HS-27A (cell line): ENCODE measurements around the gene NCLN.
"Not testable (repeated sequence)": the region's sequence is repeated elsewhere in the genome, so short reads cannot be mapped to it uniquely, and the experiment has no call there.

Experiments
- DNase-seq: peaks from one replicate; pipeline ENCODE4 v3.0.0-alpha.2; 2012; ENCODE audit warnings: low read depth, missing footprints

NCLN gene, protein sequence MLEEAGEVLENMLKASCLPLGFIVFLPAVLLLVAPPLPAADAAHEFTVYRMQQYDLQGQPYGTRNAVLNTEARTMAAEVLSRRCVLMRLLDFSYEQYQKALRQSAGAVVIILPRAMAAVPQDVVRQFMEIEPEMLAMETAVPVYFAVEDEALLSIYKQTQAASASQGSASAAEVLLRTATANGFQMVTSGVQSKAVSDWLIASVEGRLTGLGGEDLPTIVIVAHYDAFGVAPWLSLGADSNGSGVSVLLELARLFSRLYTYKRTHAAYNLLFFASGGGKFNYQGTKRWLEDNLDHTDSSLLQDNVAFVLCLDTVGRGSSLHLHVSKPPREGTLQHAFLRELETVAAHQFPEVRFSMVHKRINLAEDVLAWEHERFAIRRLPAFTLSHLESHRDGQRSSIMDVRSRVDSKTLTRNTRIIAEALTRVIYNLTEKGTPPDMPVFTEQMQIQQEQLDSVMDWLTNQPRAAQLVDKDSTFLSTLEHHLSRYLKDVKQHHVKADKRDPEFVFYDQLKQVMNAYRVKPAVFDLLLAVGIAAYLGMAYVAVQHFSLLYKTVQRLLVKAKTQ

GRCh38 chr19:3185461-3186159 lies at the start of gene NCLN:
Gene NCLN (plus strand): TSS chr19:3185930. CDS start chr19:3186031, 101 bp downstream.
- DNase-seq, result peak; percentile 92

DNA sequence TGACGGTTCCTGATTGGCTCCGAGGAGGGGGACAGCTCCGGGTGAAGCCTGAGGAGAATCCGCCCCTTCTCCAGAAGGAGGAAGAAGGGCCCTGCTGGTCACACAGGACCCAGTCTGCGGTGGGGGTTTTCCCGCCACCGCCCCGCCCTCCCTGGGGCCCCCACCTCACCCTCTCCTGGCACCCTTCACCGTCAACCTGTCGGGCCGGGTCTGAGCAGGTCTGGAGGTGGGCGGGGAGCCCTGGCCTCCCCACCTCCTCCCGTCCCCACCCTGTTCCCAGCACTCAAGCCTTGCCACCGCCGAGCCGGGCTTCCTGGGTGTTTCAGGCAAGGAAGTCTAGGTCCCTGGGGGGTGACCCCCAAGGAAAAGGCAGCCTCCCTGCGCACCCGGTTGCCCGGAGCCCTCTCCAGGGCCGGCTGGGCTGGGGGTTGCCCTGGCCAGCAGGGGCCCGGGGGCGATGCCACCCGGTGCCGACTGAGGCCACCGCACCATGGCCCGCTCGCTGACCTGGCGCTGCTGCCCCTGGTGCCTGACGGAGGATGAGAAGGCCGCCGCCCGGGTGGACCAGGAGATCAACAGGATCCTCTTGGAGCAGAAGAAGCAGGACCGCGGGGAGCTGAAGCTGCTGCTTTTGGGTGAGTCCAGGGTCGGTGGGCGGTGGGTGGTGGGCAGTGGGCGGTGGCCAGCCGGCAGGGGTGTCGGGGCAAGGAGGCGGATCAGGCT lies 49.6 kb upstream of the NCLN start, which contains the start of gene GNA15:
Gene GNA15, plus strand, starts transcription at position 73 of the 723 bp plus-strand sequence. Its CDS starts 418 bp downstream, at position 491.
- no peak for DNase-seq

DNA sequence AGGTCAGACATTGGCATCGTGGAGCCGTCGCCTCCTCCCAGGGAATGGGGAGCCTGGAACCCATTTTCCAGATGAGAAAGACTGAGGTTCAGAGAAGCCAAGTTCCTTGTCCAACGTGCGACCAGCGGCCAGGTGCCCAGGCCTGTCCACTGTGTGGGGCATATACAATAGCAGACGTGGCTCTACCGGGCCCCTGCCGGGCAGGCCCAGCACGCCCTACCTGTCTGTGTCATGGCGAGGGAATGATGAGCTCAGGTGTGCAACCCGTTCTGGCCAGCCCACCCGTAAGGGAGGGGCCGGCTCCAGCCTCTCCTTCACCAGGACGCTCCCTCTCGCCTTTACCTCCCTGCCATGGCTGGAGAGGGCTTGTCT lies 49.1 kb upstream of the NCLN start:
- DNase-seq, result no peak

DNA sequence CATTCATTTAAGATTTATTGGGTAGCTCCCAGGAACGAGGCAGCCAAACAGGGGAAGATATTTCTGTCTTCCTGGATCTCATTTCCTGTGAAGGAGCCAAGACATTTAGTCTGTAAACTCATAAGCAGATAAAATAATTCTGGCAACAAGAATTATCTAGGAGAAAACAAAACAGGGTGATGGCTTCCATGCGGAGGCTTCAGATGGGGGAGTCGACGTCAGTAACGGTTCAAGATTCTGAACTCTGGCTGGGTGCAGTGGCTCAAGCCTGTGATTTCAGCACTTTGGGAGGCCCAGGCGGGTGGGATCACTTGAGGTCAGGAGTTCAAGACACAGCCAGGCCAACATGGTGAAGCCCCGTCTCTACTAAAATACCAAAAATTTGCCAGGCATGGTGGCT lies 48.6 kb upstream of the NCLN start:
- no peak for DNase-seq

DNA sequence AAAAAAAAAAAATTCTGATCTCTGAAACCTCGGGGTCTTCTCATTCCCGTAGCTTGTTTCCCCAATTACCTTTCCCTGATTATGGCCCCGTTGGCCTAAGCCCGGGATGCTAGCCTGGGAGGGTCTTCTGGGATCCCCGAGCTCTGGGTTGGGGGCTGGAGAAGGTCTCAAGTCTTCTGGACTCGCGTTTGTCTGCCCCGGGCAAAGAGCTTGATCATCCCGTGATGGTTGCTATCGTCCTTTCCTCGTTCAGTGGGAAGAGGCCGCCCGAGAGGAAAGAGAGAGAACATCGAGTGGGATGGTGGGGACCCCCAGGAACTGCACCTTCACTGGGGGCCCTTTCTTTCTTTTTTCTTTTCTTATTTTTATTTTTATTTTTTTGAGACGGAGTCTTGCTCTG lies 47.5 kb upstream of the NCLN start:
- DNase-seq, result no peak

- no peak for DNase-seq
Observed at GRCh38 chr19:3140667-3141038, 45.1 kb upstream of the NCLN start.

DNA sequence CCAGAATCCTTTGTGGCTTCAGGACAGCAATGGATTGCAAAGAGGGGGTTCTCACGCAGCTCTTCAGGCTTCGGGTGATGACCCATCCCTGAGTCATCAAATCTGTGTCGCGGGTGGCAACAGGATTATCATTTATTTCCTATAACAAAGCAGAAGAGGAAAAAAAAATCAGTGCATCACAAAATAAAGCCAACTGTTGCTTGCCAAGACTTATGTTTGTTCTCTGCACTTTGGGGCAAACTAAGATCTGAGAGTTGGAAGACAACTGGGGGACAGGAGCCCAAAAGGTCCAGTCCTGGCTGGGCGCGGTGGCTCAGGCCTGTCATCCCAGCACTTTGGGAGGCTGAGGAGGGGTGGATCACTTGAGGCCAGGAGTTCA lies 43.4 kb upstream of the NCLN start:
- peak; percentile 80 for DNase-seq

- DNase-seq, result no peak
Observed at GRCh38 chr19:3142781-3143337, 42.9 kb upstream of the NCLN start.

DNA sequence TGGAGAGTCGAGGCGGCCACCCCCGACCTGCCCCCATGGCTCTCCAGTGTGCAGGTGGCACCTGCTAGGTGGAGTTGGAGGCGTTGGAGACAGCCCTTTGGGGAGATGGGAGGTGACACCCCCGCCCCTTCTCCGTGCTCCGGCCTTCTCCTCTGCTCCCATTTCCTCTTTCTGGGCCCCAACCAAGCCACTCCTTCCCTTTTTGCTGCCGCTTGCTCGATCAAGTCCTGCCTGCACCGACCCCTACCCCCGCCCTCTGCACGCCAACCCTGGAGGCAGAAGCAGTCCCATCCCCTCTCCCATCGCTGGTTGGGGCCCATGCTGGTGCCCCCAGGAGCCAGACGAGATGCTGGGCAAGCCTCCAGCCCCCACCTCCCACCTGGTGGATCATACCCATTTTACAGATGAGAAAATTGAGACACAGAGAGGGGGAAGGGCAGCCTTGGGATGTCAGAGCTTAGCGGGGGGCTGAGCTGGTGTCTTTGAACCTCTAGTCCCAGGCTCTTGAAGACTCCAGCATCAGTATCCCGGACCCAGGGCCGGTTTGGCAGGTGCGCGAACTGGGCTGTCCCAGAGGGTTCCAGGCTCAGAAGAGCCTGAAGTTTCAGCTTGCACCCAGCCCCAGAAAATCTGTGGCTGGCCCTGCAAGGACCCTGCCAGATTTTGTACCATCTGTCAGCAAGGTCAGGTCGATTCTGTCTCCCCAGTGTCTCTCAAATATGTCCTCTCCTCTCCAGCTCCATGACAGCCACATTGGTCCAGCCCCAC lies 39.6 kb upstream of the NCLN start:
- DNase-seq, result no peak

DNA sequence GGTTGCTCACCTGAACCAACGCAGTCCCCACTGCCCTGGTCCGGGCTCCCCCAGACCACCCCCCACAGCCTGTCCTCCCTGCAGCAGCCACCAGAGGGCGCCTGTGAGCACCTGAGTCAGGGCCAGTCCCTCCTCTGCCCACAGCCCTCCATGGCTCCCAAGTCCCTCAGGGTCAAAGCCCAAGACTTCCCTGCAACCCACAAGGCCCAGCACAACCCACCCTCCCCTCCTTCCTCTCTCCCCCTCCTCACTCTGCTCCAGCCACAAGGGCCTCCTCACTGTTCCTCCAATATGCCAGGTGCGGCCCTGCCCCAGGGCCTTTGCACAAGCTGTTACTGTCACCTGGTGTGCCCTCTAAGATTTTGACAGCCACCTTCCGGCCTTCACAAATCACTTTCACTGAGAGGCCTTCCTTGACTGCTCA lies 39.0 kb upstream of the NCLN start:
- no peak for DNase-seq

- no peak for DNase-seq
Observed at GRCh38 chr19:3148503-3148902, 37.2 kb upstream of the NCLN start.

DNA sequence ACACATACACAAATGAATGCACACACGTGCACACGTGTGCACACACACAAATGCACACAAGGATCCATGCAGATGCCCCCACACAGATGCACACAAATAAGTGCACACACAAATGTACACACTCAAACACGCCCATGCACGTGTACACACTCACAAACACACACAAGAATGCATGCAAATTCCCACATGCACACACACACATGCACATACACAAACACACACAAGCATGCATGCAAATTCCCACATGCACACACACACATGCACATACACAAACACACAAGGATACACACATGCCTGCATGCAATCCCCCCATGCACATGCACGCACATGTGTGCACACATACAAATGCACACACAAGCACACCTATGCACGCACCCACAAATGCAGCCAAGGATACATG lies 36.6 kb upstream of the NCLN start:
- DNase-seq, result no peak

DNA sequence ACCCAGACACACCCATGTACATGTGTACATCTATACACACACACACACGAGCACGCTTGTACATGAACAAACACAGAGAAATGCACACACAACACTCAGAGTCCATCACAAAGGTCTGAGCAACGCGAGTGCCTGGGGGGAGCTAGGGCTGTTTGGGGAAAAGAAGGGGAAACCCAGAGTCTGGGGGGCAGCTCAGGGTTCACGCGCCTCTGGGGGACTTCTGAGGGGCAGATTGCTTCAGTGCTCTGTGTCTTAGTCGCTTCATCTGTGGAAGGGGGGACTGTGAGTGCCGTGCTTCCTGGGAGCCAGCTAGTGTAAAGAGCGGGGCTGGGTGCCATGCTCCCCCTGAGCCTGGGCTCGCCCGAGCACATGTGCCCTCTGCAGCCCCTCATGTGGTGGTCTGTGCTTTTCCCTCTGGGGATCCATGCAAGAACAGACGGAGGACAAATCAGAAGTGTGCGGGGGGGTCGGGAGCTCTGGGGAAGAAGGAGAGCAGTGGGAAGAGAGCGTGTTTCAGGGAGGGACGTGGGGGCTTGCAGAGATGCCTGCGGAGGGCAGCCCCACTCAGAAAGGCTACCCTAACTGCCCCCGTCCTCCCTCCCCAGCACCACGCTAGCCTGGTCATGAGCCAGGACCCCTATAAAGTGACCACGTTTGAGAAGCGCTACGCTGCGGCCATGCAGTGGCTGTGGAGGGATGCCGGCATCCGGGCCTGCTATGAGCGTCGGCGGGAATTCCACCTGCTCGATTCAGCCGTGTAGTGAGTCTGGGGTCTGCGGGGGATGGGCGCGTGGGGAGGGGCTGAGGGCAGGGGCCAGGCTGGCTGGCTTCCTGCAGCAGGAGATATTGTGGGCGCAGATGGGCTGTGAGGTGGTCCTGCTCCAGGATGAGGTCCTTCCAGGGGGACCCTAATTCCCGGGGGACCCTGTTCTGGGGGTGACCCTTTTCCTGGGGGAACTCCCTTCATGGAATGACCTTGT lies 35.9 kb upstream of the NCLN start:
- no peak for DNase-seq

- no peak for DNase-seq
Observed at GRCh38 chr19:3150739-3151329, 34.9 kb upstream of the NCLN start.

- no peak for DNase-seq
Observed at GRCh38 chr19:3151563-3152418, 33.9 kb upstream of the NCLN start.

- DNase-seq, result no peak
Observed at GRCh38 chr19:3152419-3152780, 33.3 kb upstream of the NCLN start.

GRCh38 chr19:3153286-3154230 lies 32.2 kb upstream of the NCLN start:
- no peak for DNase-seq

DNA sequence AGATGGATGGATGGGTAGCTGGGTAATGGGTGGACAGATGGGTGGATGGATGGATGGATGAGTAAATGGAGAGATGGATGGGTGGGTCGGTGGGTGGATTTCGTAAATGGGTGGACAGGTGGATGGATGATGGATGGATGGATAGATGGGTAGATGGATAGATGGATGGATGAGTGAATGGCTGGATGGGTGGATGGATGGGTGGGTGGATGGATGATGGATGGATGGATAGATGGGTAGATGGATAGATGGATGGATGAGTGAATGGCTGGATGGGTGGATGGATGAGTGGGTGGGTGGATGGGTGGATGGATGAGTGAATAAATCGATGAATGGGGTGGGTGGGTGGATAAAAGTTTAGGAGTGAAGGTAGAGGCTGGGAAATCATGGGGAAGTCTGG lies 31.3 kb upstream of the NCLN start:
- DNase-seq, result not testable (repeated sequence)
